GM21723 (cell line): ENCODE measurements around the gene DHRSX.
"Not testable (repeated sequence)": the region's sequence is repeated elsewhere in the genome, so short reads cannot be mapped to it uniquely, and the experiment has no call there.

ENCODE experiments used
- ATAC-seq: cut with Tn5 transposase; IDR thresholded peaks from one replicate; pipeline ENCODE4 v1.9.1; 2021; ENCODE audit warnings: mild to moderate bottlenecking, moderate library complexity; ENCODE audit not compliant: unreplicated experiment

The DHRSX gene

GRCh38 chrX:2240761-2241160 lies 260.0 kb downstream of the DHRSX start:
- ATAC-seq = not testable (repeated sequence)

GRCh38 chrX:2237976-2238375 lies 262.8 kb downstream of the DHRSX start:
- ATAC-seq = no peak

GRCh38 chrX:2231570-2232192 lies 269.1 kb downstream of the DHRSX start:
- no peak for ATAC-seq

- ATAC-seq = no peak
Observed at GRCh38 chrX:2230457-2230856, 270.3 kb downstream of the DHRSX start.

- no peak for ATAC-seq
Observed at GRCh38 chrX:2228536-2228935, 272.2 kb downstream of the DHRSX start.

- no peak for ATAC-seq
Observed at GRCh38 chrX:2226906-2227656, 273.7 kb downstream of the DHRSX start.

GRCh38 chrX:2226182-2226581 lies 274.6 kb downstream of the DHRSX start:
- ATAC-seq = no peak

- ATAC-seq = no peak
Observed at GRCh38 chrX:2224597-2225235, 276.1 kb downstream of the DHRSX start.

- no peak for ATAC-seq
Observed at GRCh38 chrX:2224161-2224560, 276.6 kb downstream of the DHRSX start.

- ATAC-seq = peak; percentile 93
Observed at GRCh38 chrX:2220829-2221567, 279.8 kb downstream of the DHRSX start.

- no peak for ATAC-seq
Observed at GRCh38 chrX:2220296-2220695, 280.5 kb downstream of the DHRSX start.

- not testable (repeated sequence) for ATAC-seq
Observed at GRCh38 chrX:2214138-2214823, 286.5 kb downstream of the DHRSX start.

GRCh38 chrX:2211667-2212066 lies 289.1 kb downstream of the DHRSX start:
- not testable (repeated sequence) for ATAC-seq

GRCh38 chrX:2193273-2193592 lies 307.5 kb downstream of the DHRSX start:
- ATAC-seq = no peak

- ATAC-seq = no peak
Observed at GRCh38 chrX:2192584-2193272, 308.0 kb downstream of the DHRSX start.

GRCh38 chrX:2188840-2189239 lies 311.9 kb downstream of the DHRSX start:
- no peak for ATAC-seq

- no peak for ATAC-seq
Observed at GRCh38 chrX:2188330-2188792, 312.4 kb downstream of the DHRSX start.

GRCh38 chrX:2187352-2188115 lies 313.2 kb downstream of the DHRSX start:
- no peak for ATAC-seq

- ATAC-seq = no peak
Observed at GRCh38 chrX:2185341-2186082, 315.3 kb downstream of the DHRSX start.
